ENCODE results near the gene CEP112. TPM values are rescaled to one million over a fixed set of nuclear protein-coding genes. Genes with fewer than 3 reads are reported as not detected.

The CEP112 gene
- polyA plus RNA-seq, 1 donor from 2014 or later: 6.0 TPM

GRCh38 chr17:65780111-65780510, 411.8 kb downstream of the CEP112 start:
- H3K9ac ChIP-seq (ENCODE audit: low read length): no peak overlapping the region
- H3K9me3 ChIP-seq (ENCODE audit: low read length): no peaks in the 10 kb centered on the region
- no peaks in the 10 kb centered on the region for H4K20me1 ChIP-seq (ENCODE audit: insufficient read depth)
- H3F3A ChIP-seq (ENCODE audit: insufficient read depth, low read length, poor library complexity, severe bottlenecking): no peaks in the 10 kb centered on the region
- H3K4me3 ChIP-seq (ENCODE audit: low read length): no peak overlapping the region
- TF ChIP-seq EZH2 (IDR thresholded peaks at IDR 0.05; ENCODE audit: borderline replicate concordance, insufficient read depth, low read length, poor library complexity, severe bottlenecking) (no peak), CTCF (IDR thresholded peaks at IDR 0.05; ENCODE audit: poor library complexity, severe bottlenecking) (no peak), EP300 (conservative IDR thresholded peaks at IDR 0.05; ENCODE audit: poor library complexity, severe bottlenecking) (no peak), REST (IDR thresholded peaks at IDR 0.05; ENCODE audit: borderline replicate concordance) (no peak), SMC3 (conservative IDR thresholded peaks at IDR 0.05; ENCODE audit: poor library complexity) (no peak), TAF1 (IDR thresholded peaks at IDR 0.05; ENCODE audit: low read depth) (no peak), MXI1 (conservative IDR thresholded peaks at IDR 0.05; ENCODE audit: poor library complexity, severe bottlenecking) (no peak), RAD21 (conservative IDR thresholded peaks at IDR 0.05) (no peak), POLR2AphosphoS5 (IDR thresholded peaks at IDR 0.05) (no peak)
- no peak overlapping the region for H3K4me2 ChIP-seq (ENCODE audit: low read length)
- no peaks in the 10 kb centered on the region for H3K9me2 ChIP-seq (ENCODE audit: insufficient read depth, low read length)
- H3K36me3 ChIP-seq (ENCODE audit: insufficient read depth, low read length): no peaks in the 10 kb centered on the region
- no peaks in the 10 kb centered on the region for H3K27me3 ChIP-seq (ENCODE audit: insufficient read depth, low read depth, low read length)
- H2AFZ ChIP-seq (ENCODE audit: low read depth, low read length): no peak overlapping the region
- no peak overlapping the region for H3K27ac ChIP-seq (ENCODE audit: low read length)
- H3K79me2 ChIP-seq (replicated peaks; ENCODE audit: insufficient read depth, low read length): no peaks in the 10 kb centered on the region

GRCh38 chr17:65776890-65777289, 415.0 kb downstream of the CEP112 start:
- Histone ChIP-seq H3K9ac (ENCODE audit: low read length) (no peak overlapping the region), H3K4me3 (ENCODE audit: low read length) (no peak overlapping the region), H3K9me2 (ENCODE audit: insufficient read depth, low read length) (no peaks in the 10 kb centered on the region), H2AFZ (ENCODE audit: low read depth, low read length) (no peak overlapping the region), H3F3A (ENCODE audit: insufficient read depth, low read length, poor library complexity, severe bottlenecking) (no peaks in the 10 kb centered on the region), H3K27ac (ENCODE audit: low read length) (no peak overlapping the region), H3K36me3 (ENCODE audit: insufficient read depth, low read length) (no peaks in the 10 kb centered on the region), H3K9me3 (ENCODE audit: low read length) (no peaks in the 10 kb centered on the region), H3K4me2 (ENCODE audit: low read length) (no peak overlapping the region), H4K20me1 (ENCODE audit: insufficient read depth) (no peaks in the 10 kb centered on the region), H3K79me2 (replicated peaks; ENCODE audit: insufficient read depth, low read length) (no peaks in the 10 kb centered on the region), H3K27me3 (ENCODE audit: insufficient read depth, low read depth, low read length) (no peaks in the 10 kb centered on the region)
- no peak for TF ChIP-seq CTCF (IDR thresholded peaks at IDR 0.05; ENCODE audit: poor library complexity, severe bottlenecking)
- no peak for TF ChIP-seq EP300 (conservative IDR thresholded peaks at IDR 0.05; ENCODE audit: poor library complexity, severe bottlenecking)
- TF ChIP-seq POLR2AphosphoS5 (IDR thresholded peaks at IDR 0.05): no peak
- no peak for TF ChIP-seq SMC3 (conservative IDR thresholded peaks at IDR 0.05; ENCODE audit: poor library complexity)
- TF ChIP-seq REST (IDR thresholded peaks at IDR 0.05; ENCODE audit: borderline replicate concordance): no peak
- no peak for TF ChIP-seq TAF1 (IDR thresholded peaks at IDR 0.05; ENCODE audit: low read depth)
- TF ChIP-seq EZH2 (IDR thresholded peaks at IDR 0.05; ENCODE audit: borderline replicate concordance, insufficient read depth, low read length, poor library complexity, severe bottlenecking): no peak
- TF ChIP-seq RAD21 (conservative IDR thresholded peaks at IDR 0.05): no peak

All from neural cell (in vitro differentiated cells).